Erythroblast (primary cell): Measurements from ENCODE around the gene HPS1.

ENCODE experiments used
- DNase-seq, 2 experiments: peaks; one replicate each; lab custom pipeline; 2025; lab: John Stamatoyannopoulos, UW
- GATA1 ChIP-seq: IDR thresholded peaks from 2 replicates; pipeline ENCODE4 v1.6.1; 2011; ENCODE audit warnings: low read depth, mild to moderate bottlenecking, control low read depth, low read length, moderate library complexity
- POLR2A ChIP-seq: IDR thresholded peaks from 2 replicates; pipeline ENCODE4 v1.6.1; 2011; ENCODE audit warnings: mild to moderate bottlenecking, low read length

HPS1 gene

DNA sequence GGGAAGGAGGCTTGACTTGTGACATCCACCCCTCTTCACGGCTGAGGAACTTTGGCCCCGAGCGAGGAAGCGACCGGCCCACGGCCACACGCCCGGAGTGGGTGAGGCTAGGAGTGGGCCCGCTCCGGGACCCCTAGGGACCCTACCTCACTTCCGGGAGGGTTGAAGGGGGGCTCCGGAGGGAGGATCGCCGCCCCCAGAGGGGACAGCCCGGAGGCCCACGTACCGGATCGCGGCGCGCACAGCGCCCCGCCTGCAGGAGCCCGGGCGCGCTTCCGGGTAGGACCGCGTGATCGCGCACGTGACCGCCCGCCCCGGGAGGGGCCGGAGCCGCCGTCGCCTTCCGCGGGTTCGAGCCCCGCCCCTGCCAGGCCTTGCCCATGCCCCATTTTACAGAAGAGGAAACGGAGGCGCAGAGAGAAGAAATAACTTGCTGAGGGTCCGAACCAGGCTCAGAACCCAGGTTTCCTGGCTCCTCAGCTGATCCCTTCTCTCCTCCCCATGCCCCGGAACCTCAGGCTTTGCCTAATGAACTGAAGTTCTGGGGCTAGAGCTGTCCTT, at the start of gene HPS1:
Gene HPS1 (minus strand): TSS at position 275 of the 561 bp plus-strand sequence. CDS start 3,695 bp downstream, outside the sequence.
- peak; percentile 93 for TF ChIP-seq POLR2A
- TF ChIP-seq GATA1, result no peak
- DNase-seq, result peak; percentile 89 to 93

DNA sequence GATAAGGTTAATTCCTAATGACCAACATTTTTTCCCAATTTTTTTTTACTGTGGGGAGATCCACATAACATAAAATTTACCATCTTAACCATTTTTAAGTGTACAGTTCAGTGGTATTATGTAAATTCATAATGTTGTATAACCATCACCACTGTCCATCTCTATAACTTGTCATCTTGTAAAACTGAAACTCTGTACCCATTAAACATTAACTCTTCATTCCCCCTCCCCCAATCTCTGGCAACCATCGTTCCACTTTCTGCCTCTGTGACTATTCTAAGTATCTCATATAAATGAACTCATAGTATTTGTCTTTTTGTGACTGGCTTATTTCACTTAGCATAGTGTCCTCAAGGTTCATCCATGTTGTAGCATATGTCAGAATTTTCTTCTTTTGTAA, 46.0 kb upstream of the HPS1 start:
- DNase-seq, result no peak
- TF ChIP-seq POLR2A (no peak), GATA1 (no peak)

DNA sequence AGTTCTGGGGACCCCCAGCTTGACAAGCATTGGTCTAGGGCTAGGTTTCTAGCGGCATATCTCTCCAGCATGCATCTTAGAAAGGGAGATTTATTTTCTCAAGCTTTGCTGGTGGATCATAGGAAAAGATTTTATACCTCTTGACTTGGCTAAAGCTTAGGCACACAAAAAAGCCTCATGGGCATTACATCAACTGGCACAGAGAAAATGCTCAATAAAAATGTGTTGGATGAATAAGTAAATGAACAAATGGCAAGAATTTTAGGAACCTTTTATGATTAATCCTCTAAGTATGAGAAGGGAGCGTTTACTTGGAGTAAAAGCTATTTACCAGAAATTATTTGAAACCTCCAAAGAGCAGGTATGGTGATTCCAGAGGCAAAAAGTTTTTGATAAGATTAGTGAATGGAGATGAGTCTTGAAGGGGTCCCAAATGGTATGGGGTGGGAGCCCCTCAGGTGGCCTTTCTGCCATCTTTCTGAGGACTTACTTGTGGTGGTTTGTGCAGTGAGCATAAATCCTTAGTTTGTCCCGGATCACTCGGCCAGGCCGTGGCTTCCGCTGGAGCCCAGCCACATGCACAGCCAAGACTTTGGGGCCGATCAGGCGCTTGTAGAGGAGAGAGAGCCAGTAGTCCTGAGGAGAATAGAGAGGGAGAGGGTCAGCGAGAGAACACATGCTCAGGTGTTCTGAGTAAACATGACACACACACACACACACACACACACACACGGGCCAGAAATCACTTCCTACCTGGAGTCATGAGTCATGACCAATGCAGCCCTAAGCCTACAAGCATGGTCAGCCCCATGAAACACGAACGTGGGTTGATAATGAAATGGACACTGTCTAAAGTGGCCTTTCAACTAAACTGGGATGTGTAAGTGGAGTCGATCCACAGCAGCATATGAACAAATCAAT, 43.1 kb upstream of the HPS1 start:
- no peak for TF ChIP-seq GATA1
- no peak for TF ChIP-seq POLR2A
- no peak for DNase-seq

DNA sequence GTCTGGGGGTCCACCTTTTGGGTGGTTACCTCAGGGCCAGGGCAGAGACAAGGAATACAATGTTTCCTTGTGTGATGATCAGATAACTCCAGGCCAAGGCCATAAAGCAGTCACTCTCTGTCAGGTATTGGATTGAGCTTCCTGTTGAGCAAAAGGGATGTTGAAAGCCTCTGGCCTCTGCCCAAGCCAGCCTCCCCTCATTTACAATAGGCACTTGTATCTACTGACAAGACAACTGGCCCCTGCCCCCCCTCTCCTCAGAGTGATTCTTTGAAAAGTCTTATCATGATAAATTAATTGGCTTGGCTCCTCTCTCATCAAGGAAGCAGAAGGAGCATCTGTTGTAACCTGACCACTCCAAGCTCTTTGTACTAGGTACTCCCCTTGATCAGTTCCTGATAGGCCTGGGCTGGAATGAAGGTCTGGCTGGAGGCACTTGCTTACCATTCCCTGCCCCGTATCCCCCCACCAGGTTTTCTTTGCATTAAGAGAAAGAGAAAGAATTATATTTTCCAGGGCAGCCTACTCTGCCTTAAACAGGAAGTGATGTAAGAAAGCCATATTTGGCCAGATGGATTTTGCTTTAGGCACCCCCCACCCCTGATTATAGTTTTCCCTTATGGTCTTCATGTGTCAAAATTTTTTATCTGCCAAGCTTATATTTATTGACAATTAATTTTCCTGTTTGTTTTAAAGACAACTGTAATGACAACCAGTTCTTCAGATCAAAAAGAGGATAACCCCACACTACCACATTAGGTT, 42.1 kb upstream of the HPS1 start:
- TF ChIP-seq GATA1, result no peak
- TF ChIP-seq POLR2A, result no peak
- DNase-seq, result no peak

DNA sequence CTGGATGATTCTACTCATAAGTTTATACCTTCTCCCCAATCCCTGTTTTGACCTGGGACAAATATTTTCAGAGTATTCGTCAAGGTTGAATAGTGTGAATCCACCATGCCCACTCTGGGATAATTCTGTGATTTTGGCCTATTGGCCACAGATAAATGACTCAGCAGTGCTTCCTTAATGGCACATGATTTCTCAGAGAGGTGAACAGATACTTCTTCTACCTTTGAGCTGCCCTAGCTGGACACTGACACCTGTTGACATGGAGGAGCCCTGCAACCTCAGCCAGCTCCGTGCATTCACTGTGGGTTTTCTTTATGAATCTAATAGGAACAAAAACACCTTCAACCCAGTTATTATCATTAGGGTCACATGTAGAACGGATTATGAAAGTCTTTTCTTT, 40.9 kb upstream of the HPS1 start:
- no peak for TF ChIP-seq GATA1
- no peak for TF ChIP-seq POLR2A
- peak in 1 of 2 experiments; percentile 14 for DNase-seq

DNA sequence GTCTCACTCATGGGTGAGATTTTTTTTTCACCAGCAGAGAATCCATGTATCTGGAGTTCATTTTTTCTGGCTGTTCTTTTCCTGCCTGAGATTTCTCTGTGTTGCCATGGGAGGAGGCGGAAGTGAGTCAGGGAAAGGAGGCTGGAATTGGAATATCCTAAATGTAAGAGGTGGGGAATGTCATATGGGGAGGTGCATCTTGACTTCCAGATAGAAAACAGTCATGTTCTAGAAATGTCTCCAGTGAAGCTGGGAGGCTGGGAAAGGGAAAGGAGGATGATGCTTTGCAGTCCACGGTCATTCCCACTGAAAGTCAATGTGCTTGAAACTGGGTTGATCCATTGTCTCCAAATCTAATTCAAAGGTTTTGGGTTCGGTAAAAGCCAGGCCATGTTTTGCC, 39.7 kb upstream of the HPS1 start:
- TF ChIP-seq POLR2A, result no peak
- DNase-seq, result no peak

DNA sequence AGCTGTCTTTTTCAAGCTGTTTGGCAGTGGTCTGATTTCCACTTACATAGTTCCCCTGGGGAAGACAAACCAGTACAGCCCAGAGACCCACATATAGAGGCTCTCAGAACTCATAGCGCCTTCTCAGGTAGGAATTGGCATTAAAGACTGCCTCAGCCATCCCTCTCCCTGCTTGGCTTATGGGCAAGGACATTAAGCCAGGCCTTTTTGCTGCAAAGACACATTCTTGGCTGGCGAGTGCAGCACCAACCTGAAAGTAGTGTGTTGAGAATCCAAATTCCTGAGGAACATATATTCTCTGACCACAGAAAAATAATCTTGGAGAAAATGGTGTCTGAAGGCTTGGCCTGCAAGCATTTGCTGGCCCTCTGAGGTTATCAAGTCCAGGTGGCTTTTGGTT, 39.2 kb upstream of the HPS1 start:
- TF ChIP-seq GATA1 (no peak), POLR2A (no peak)
- DNase-seq, result no peak

DNA sequence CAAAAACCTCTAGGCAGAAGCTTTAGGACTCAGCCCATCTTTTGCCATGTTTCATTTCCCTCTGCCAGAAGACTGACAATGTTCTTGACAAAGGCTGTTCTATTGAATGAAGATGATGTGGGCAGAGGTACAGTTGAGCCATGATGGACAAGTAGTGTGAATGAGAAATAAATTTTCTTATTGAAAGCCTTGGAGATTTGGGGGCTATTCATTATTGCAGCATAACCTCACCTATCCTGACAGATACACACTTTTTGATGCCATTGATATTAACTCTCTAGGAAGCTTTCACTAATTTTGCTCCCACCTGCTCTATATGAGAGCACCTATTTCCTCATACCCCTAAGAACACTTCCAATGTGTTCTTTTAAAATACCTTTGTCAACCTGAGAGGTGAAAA, 36.9 kb upstream of the HPS1 start:
- TF ChIP-seq POLR2A, result no peak
- TF ChIP-seq GATA1, result no peak
- no peak for DNase-seq

DNA sequence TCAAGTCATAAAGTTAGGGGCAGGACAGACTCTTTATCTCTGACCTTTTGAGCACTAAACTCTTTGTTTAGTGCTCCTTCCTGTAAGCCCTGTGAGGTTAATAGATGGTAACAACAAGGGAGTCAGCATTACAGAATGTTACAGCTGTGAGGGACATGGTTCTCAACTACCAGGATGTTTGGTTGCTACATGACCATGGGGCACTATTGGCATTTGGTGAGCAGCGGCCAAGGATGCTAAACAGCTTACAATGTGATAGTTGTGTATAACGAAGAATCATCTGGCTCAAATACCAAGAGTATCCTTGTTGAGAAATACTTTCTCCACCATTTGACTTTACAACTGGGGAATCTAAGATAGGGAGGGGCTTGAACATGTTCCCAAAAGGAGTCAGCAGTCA, 35.4 kb upstream of the HPS1 start:
- DNase-seq, result no peak
- TF ChIP-seq POLR2A (no peak), GATA1 (no peak)

DNA sequence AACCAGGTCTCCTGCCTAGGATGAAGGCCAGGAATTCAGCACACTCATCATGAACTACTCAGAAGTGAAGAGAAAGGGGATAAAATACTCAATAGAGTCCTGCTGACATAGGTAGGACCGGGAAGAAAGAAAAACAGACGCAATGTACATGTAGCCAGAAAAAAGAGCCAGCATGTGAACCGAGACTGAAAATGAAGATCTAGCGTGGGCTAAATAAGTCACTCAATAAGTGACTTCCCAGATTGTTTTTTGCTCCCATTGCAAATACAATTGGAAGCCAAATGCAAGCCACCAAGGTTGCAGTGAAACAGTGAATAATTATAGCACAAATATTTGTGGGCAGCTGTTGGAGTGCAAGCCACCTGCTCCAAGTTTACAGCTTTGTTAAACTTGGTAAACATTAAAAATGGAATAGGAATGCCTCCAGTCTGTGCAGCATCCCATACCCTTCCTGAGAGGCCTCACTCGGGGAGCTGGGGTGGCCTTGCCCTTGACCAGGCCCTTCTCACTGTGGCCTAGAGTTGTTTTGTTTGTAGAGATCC, 34.7 kb upstream of the HPS1 start:
- TF ChIP-seq GATA1, result no peak
- TF ChIP-seq POLR2A, result no peak
- no peak for DNase-seq

DNA sequence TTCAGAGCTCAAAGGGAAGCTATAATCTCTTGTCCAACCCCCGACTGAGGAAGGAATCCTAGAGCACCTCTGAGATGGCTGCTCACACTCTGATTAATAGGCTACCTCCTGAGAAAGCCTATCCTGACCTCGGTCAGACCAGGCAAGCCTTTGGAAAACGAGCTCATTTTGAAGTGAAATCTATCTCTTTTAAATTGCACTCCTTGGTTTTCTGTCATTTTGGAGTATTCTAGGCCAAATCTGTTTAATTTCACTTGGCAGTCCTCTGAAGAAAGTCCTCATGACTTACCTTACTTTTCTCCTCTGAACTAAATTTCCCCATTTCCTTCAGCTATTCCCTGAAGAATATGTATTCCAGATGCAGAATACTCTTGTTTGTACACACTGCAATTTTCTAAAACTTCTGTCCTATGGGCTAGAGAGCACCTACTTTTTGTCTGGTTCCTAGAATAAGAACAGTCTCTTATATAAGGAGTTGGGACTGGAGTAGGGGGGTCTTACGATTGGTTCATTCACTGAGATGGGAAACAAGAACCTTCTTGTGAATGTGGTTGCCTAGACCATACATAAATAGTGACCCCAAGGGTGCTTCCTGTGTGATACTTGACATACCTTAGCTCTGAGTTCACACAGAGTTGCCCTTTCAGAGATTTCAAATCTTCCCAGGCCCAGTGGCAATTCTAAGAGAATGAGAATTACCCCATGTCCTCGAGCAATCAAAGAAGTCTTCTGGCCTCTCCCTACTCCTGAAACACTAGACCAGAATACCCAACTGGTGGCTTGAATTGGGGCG, 31.9 kb upstream of the HPS1 start:
- TF ChIP-seq GATA1 (no peak), POLR2A (no peak)
- DNase-seq, result no peak

DNA sequence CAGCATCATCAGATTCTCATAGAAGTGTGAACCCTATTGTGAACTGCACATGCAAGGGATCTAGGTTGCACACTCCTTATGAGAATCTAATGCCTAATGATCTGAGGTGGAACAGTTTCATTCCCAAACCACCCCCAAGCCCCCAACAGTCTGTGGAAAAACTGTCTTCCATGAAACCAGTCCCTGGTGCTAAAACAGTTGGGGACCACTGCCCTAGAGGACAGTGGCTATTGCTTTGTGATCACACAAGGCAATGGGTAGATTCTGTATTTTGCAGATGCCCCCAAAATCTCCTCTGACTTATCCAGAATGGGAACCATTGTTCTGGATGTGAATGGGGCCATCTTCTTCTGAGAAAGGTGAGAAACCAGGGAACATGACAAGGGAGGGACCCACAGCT, 31.1 kb upstream of the HPS1 start:
- no peak for DNase-seq
- TF ChIP-seq GATA1 (no peak), POLR2A (no peak)

DNA sequence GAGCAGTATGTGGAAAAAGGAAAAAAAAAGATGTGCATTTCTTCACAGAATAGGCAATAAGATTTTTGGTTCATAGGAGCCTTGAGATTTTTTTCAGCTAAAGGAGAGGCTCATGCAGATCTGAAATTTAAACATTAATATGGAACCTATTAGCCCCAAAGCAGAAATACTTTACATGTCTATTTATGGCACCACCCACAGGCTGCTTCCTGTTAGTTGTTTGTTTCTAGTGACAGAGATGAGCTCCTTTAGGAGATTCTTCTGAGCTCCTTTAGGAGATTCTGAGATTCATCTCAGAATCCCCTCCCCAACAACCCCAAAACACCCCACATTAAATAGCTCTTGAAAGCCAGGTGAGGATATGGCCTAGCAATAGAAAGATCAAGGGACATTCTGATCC, 27.9 kb upstream of the HPS1 start:
- TF ChIP-seq POLR2A, result no peak
- no peak for TF ChIP-seq GATA1

More for the DNA sequence above, 27.9 kb upstream of the HPS1 start:
- DNase-seq, result no peak
